Kidney epithelial cell (primary cell): ENCODE results near the gene MAPKAP1. TPM values are rescaled to one million over a fixed set of nuclear protein-coding genes. Genes with fewer than 3 reads are reported as not detected.

Experiments used
- DNase-seq: peaks from one replicate; pipeline ENCODE4 v3.0.0-alpha.2; 2010; ENCODE audit warnings: low read depth
- H3K27me3 ChIP-seq: 2 replicates; pipeline ENCODE4 v1.6.0; 2011; ENCODE audit warnings: low read length; ENCODE audit not compliant: control insufficient read depth, insufficient read depth
- H3K36me3 ChIP-seq: 2 replicates; pipeline ENCODE4 v1.5.1; 2011; ENCODE audit warnings: low read length; ENCODE audit not compliant: control insufficient read depth, insufficient read depth
- H3K4me3 ChIP-seq: 2 replicates; pipeline ENCODE4 v1.5.1; 2011; ENCODE audit warnings: low read depth, mild to moderate bottlenecking, control low read depth, low read length
- CTCF ChIP-seq: IDR thresholded peaks from 2 replicates; pipeline ENCODE4 v1.5.1; 2011; ENCODE audit warnings: mild to moderate bottlenecking, moderate library complexity, low read length, control low read depth, inconsistent platforms; ENCODE audit not compliant: insufficient read depth, poor library complexity, severe bottlenecking
- total RNA-seq: library from RNA; depleted of rRNA; stranded (reverse); fragments of >200 nt; gene quantifications from 2 replicates; pipeline ENCODE4 v1.2.3, GENCODE V29; 2015

MAPKAP1 gene
- total RNA-seq, 1 donor from 2014 or later, result 101 TPM

GRCh38 chr9:125466411-125466810, 240.6 kb downstream of the MAPKAP1 start:
- Histone ChIP-seq H3K27me3 (no peaks in the 10 kb centered on the region), H3K4me3 (no peak overlapping the region), H3K36me3 (peaks cover 2% of the 10 kb centered on the region)
- DNase-seq, result no peak
- TF ChIP-seq CTCF, result no peak

- no peak for TF ChIP-seq CTCF
- DNase-seq, result no peak
- Histone ChIP-seq H3K36me3 (peaks cover 2% of the 10 kb centered on the region), H3K27me3 (no peaks in the 10 kb centered on the region), H3K4me3 (no peak overlapping the region)
Measured at GRCh38 chr9:125464591-125465385, 242.2 kb downstream of the MAPKAP1 start.

GRCh38 chr9:125463926-125464325, 243.1 kb downstream of the MAPKAP1 start:
- DNase-seq, result no peak
- no peaks in the 10 kb centered on the region for H3K27me3 ChIP-seq
- no peak for TF ChIP-seq CTCF
- H3K4me3 ChIP-seq, result no peak overlapping the region
- H3K36me3 ChIP-seq, result peaks cover 2% of the 10 kb centered on the region

- peaks cover 2% of the 10 kb centered on the region for H3K36me3 ChIP-seq
- H3K27me3 ChIP-seq, result no peaks in the 10 kb centered on the region
- no peak for DNase-seq
- no peak overlapping the region for H3K4me3 ChIP-seq
- TF ChIP-seq CTCF, result no peak
Measured at GRCh38 chr9:125462861-125463291, 244.1 kb downstream of the MAPKAP1 start.

- TF ChIP-seq CTCF, result no peak
- no peak for DNase-seq
- H3K36me3 ChIP-seq, result no peaks in the 10 kb centered on the region
Measured at GRCh38 chr9:125461636-125462190, 245.3 kb downstream of the MAPKAP1 start.

More at GRCh38 chr9:125461636-125462190, 245.3 kb downstream of the MAPKAP1 start:
- Histone ChIP-seq H3K27me3 (no peaks in the 10 kb centered on the region), H3K4me3 (no peak overlapping the region)
